GM04503 (cell line): Measurements from ENCODE around the gene LIMK2.
A peak's percentile ranks its signal among the peaks of the same experiment; 100 is the strongest.
"Not testable (repeated sequence)": the region's sequence is repeated elsewhere in the genome, so short reads cannot be mapped to it uniquely, and the experiment has no call there.

ENCODE experiments used
- DNase-seq: peaks from one replicate; pipeline ENCODE4 v3.0.0-alpha.2; 2012; ENCODE audit warnings: low read depth

Gene LIMK2

DNA sequence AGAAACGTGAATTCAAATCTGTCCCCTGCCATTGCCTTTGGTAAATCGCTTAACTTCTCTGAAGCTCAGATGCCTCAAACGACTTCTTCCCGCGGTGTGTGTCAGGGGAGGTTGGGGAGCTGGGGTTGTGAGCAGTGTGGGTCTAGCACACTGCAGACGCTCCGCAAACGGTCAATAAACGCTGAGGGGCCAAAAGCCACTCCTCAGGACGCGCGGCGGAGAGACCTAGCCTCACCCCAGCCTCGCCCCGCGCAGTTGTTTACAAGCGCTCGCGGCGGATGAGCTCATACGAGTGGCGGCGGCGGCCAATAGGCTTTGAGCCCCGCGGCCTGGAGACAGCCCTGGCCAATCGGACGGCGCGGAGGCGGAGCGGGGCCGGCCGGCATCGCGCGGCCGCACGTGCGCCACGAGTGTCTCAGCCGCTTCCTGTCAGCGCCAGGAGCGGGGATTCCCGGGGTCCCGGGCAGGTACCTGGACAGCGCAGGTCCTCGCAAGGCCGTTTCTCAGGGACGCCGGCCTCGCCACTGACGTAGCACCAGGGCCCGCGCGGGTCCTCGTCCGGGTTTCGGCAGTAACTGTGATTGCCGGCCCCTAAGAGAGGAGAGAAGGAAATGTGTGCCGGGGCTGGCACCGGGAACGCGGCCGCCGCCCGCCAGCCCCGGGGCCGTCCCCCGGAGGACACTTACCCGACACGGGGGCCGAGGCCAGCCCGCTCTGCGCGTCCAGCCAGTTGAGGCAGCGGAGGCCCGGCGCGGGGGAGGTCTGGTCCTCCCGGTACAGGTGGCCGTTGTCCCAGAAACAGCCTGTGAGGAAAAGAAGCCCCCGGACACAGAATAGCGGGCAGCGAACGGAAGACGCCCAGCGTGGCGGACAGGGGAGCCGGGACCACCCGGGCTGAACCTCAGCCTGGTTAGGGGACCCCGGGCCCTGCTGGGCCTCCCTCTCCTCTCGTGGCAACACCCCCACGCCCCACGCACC lies 78.7 kb downstream of the LIMK2 start:
- no peak for DNase-seq

- DNase-seq = no peak
Measured at GRCh38 chr22:31291481-31292235, 79.6 kb downstream of the LIMK2 start.

DNA sequence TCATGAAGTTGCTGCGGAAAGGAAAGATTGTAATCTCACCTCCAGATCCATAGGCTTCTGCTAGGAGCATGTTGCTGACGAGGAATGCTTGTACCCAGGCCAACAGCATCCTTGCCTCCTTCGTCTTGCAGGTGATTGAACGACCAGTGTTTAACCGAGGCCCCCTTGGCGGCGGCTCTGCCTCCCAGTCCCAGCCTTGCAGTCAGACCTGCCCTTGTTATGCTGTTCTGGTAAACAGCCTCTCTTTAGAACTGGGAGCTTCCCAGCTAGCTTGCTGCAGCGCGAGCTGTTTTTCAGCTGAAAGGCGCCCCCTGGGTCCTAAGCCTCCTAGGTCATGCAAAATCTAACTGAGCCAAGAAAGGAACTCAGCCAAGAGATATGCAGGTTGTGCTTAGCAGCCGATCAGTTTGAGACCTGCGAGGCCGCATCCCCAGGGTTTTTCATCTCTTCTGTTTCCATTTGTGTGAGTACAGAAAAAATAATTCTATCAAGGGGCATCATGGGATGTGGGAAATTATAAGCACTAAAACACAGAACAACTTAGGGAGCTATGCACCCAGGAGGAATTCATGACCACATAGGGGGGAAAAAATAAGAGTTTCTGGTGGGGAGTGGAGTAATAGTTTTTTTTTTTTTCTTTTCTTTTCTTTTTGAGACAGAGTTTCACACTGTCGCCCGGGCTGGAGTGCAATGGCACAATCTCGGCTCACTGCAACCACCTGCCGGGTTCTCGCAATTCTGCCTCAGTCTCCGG lies 80.3 kb downstream of the LIMK2 start, which contains the start of gene PIK3IP1:
Gene PIK3IP1, minus strand, starts transcription at position 253 of the 754 bp plus-strand sequence. Its CDS starts 144 bp downstream, at position 109.
- DNase-seq = peak; percentile 56

- DNase-seq = no peak
Measured at GRCh38 chr22:31295360-31295759, 83.3 kb downstream of the LIMK2 start.

GRCh38 chr22:31295831-31296657 lies 83.9 kb downstream of the LIMK2 start:
- DNase-seq = no peak

DNA sequence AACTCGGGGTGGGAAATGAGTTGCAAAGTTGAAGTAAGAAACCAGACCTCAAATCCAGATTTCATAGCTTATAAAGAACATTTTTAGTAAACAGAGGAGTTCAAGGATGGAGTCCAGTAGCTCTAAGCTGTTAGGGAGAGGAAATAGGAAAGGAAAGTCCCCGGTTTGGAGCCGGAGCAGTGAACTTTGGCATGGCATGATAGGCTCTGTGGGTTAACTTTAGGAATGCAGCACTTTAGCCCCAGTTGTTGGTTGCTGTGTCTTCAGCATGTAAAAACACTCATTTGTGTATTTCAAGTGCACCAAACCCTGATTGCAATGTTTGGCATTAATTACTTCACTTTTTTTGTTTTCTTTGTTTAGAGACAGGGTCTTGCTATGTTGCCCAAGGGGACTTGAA lies 88.8 kb downstream of the LIMK2 start:
- no peak for DNase-seq

- no peak for DNase-seq
Measured at GRCh38 chr22:31302006-31302405, 89.9 kb downstream of the LIMK2 start.

DNA sequence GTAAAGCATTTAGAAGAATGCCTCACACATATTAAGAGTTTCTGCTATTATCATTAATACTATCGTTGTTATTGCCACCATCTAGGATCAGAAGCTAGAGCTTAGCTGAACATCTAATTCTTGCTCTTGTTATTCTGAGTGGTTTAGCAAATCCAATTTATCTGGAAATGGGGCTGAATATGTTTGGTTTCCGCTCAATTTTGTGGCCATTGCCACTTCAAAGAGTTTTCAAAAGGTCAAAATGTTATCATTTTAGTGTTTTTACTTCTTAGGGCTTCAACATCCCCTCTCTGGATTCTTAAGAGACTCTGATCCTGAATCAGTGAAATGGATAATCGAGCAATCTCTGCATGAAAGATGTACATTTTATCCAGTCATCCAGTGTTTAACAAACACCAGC lies 90.4 kb downstream of the LIMK2 start:
- DNase-seq = no peak

DNA sequence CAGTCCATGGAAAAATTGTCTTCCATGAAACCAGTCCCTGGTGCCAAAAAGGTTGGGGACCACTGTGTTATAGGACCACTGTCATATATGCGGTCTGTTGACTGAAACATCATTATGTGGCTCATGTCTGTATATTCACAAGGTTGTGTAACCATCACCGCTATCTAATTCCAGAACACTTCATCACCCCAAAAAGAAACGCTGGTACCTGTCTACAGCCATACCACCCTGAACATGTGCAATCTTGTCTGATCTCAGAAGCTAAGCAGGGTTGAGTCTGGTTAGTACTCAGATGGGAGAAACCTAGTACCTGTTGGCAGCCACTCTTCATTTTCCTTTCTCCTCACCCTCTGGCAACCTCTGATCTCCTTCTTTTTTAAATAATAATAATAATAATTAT lies 93.1 kb downstream of the LIMK2 start:
- no peak for DNase-seq

- no peak for DNase-seq
Measured at GRCh38 chr22:31308181-31308580, 96.1 kb downstream of the LIMK2 start.

DNA sequence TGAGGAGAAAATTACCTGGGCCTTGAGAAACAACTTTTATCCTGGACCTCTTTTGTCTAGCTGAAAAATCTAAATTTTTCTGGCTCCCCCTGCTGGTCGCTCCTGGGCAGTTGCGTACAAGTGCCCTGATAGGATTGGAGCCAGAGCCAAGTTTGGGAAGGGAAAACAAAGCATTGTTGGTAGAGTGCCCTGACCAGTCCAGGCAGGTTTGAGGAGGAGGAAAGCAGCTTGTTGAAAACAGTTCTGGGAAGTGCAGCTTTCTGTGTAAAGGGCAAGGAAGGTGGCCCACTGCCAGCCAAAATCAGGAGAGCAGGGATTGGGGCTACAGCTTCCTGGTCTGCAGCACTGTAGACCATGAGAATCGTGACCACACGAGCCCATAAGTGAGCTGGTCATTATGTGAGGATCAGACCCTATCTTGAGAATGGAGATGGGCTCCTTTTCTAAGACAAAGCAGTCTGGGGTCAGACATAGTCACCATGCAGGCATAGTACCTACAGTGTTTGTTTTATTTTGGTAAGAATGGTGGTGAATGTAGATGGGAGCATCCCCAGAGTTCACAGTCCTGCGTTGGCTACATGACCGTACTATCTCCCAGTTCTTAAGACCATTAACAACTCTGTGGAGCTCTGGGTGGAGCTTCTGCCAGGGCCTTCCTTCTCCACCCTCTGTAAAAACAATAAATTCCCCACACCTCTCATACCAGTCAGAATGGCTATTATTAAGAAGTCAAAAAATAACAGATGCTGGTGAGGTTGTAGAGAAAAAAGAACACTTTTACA lies 101.5 kb downstream of the LIMK2 start:
- DNase-seq = no peak

- DNase-seq = not testable (repeated sequence)
Measured at GRCh38 chr22:31314220-31314619, 102.1 kb downstream of the LIMK2 start.

- no peak for DNase-seq
Measured at GRCh38 chr22:31321421-31321820, 109.3 kb downstream of the LIMK2 start.

DNA sequence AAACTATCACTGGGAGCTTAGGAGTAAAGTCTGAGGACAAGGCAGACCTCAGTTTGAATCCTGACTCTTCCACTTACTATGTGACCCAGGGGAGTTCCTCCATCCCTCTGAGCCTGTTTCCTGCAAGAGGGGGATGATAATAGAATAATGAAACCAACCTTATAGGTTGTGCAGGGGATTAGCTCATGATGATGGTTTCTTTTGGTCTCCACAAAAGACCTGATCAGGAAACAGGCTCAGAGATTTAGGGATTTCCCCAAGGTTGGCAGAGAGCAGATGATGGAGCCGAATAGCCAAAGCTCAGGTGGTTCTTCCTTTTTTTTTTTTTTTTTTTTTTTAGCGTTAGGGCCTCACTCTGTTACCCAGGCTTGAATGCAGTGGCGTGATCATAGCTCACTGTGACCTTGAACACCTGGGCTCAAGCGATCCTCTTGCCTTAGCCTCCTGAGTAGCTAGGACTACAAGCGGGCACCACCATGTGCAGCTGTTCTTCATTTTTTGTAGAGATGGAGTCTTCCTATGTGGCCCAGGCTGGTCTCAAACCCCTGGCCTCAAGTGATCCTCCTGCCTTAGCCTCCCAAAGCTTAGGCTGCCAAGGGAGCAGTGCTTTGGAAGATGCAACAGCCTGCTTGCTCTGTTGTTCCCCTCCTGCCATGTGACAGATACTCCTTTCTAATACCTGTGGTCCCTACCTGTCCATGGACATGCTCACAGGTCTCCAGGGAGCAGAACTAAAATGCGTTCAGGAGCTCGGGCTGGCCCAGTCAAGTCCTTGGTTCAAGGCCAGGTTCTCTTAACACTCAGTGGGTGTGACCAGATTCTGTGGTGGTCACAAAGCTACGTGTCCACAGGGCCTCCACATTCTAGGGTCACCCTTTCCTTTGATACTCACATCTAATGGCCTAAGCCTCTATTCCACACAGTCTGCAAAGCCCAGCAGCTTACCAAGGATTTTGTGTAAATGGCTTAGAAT lies 111.8 kb downstream of the LIMK2 start:
- DNase-seq = no peak

GRCh38 chr22:31326877-31327276 lies 114.8 kb downstream of the LIMK2 start:
- no peak for DNase-seq

DNA sequence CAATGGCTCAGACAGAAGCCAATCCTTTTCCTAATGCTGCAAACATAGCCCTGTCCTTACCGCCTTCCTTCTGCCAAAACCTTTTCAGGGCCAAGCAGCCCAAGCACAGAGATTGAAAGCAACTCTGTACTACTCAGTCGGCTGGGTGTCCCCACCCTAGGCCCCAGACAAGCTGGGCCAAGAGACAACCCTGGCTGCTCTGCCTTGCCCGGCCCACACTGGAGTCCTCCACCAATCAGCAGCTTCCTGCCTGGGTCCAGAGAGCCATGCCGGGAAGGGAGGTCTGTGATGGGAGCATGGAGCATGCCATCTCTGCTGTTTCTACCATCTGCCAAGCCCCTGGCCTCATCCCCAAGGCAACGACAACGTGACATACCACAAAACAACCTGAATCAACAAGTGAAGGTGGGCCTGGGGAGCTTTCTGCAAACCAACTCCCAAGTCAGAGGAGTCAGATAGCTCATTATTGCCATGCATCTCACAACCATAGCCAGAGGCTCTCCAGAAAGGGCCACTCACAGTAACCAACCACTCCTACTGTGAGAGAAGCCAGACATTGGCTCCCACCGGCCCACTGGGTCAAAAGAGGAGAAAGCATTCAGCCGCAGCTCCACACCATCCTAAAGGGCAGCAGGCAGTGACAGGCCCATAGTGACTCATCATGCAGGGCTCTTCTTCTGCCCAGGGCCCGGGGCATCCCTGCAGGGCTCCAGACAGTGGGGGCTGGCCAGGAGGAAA lies 115.9 kb downstream of the LIMK2 start:
- no peak for DNase-seq

- no peak for DNase-seq
Measured at GRCh38 chr22:31328544-31328960, 116.5 kb downstream of the LIMK2 start.

DNA sequence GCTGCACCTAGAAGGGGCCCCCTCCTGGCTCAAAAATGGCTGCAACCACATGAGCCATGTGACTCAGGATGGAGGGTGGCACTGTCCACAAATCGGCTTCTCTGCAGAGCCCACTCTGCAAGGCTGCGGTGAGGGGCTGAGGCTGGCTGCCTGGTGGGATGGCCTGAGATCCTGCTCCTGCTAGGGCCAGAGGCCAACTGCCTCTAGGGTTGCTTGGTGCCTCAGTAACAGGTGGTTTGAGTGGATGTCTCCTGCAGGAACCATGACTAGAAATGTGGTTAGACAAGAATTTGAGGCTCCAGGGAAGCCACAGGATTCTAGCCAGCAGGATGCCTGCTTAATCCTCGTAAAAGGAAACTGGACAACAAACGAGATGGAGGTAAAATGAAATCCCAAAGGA lies 116.9 kb downstream of the LIMK2 start:
- DNase-seq = no peak
